ENCODE measurements around the gene NOSIP.

DNA sequence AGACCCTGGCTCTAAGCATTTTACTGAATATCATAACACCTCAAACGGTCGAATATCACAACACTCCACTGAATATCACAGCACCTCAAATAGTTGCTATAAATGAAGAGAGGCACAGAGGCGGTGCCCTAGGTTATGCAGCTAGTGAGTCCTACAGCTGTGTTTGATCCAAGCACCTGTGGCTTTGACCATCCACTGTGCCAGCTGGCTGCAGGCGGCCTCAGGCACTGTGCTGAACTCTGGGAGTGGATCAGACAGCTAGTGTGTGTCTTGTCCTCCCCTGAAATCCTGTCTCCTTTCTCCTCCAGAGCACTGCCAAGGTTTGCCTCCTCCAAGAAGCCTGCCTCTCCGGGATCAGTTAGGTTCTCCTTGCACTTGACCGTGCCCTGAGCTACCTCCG, 7.3 kb downstream of the NOSIP start:
- TF ChIP-seq RAD21 (IDR thresholded peaks at IDR 0.05; ENCODE audit: insufficient read depth, low read depth, low read length) (no peak), KAT2A (conservative IDR thresholded peaks at IDR 0.05; ENCODE audit: control insufficient read depth, low read depth, low read length) (no peak), POLR2A (IDR thresholded peaks at IDR 0.05; ENCODE audit: low read depth, low read length) (no peak), CEBPZ (IDR thresholded peaks at IDR 0.05; ENCODE audit: low read depth, low read length) (no peak), SPI1 (IDR thresholded peaks at IDR 0.05; ENCODE audit: borderline replicate concordance, insufficient read depth, low read depth, low read length) (no peak), ZBTB11 (CRISPR knock-in tag; IDR thresholded peaks at IDR 0.05) (no peak), GABPA (IDR thresholded peaks at IDR 0.05; ENCODE audit: low read depth) (no peak), CHD1 (IDR thresholded peaks at IDR 0.05; ENCODE audit: low read depth, low read length) (no peak)
- TF ChIP-seq, protein P1, sequence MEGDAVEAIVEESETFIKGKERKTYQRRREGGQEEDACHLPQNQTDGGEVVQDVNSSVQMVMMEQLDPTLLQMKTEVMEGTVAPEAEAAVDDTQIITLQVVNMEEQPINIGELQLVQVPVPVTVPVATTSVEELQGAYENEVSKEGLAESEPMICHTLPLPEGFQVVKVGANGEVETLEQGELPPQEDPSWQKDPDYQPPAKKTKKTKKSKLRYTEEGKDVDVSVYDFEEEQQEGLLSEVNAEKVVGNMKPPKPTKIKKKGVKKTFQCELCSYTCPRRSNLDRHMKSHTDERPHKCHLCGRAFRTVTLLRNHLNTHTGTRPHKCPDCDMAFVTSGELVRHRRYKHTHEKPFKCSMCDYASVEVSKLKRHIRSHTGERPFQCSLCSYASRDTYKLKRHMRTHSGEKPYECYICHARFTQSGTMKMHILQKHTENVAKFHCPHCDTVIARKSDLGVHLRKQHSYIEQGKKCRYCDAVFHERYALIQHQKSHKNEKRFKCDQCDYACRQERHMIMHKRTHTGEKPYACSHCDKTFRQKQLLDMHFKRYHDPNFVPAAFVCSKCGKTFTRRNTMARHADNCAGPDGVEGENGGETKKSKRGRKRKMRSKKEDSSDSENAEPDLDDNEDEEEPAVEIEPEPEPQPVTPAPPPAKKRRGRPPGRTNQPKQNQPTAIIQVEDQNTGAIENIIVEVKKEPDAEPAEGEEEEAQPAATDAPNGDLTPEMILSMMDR (IDR thresholded peaks at IDR 0.05 in 2 of 3, conservative IDR thresholded peaks at IDR 0.05 in 1 of 3; ENCODE audit: control insufficient read depth in 2 of 3, extremely low read depth in 1 of 3, insufficient read depth in 1 of 3, low read depth in 3 of 3, low read length in 3 of 3): no peak

Data from GM12878 (cell line).